ENCODE measurements around the gene CDIP1. TPM values are rescaled to one million over a fixed set of nuclear protein-coding genes. Genes with fewer than 3 reads are reported as not detected.

CDIP1 gene
- polyA plus RNA-seq (2011; rRNA removed), result 8.4 and 15.2 TPM in 2 replicates
- 5.6 and 6.9 TPM in 2 replicates for polyA minus RNA-seq (2011; rRNA and poly(A)+ RNA removed)

DNA sequence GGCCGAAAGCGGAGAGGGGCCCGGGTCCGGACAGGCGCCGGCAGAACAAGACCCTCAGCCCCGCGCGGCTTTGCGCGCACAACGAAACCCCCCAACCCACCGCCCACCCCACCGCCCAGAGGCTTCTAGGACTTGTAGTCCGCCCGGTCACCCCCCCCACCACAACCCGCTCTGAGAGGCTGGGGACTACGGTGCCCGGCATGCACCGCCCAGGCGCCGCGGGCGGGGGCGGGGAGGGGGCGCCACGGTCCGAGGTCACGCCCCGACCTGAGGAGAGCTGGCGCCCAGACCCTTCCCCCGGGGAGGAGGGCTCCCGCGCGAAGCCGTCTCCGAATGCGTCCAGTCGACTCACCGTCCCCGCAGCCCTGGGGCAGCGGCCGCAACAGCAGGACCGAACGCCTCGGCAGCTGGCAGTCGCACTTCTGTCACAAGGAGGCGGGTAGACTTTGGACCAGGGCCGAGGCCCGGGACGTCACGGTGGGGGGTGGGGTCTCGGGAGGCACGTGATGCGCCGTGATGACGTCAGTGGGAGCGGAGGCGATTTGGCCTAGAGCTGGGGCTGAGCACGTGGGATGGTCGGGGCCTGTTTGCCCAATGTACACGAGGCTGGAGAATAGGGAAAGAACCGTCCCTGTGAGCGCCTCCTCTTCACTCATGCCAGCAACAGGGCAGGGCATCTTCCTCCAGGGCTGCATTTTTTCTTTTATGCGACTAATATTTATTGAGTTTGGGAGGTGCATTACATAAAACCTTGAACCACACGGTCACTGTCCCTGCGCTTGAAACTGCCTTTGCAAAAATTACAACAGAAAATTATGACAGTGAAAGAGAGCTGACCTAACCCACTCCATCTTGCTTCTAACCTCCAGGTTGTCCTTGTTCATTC lies at the start of gene CDIP1:
Gene CDIP1, minus strand, starts transcription at position 424 of the 886 bp plus-strand sequence. CDS start 24,643 bp downstream, outside the sequence.
- H3K4me3 ChIP-seq (ENCODE audit: low read depth, low read length), result peak within 1 kb of the TSS; percentile 77
- ChIA-PET CTCF (interaction anchor here (0.6 to 2.0 kb wide), 7 partner anchors 9 to 111 kb away, joined by 3 to 6 read pairs (median 4); partner anchors contain the start of gene MGRN1), POLR2A (no interaction called here)
- DNase-seq (ENCODE audit: low read depth), result peak; percentile 64
- H3K36me3 ChIP-seq (ENCODE audit: control insufficient read depth, insufficient read depth, low read length), result no peaks in the 10 kb centered on the region
- no peaks in the 10 kb centered on the region for H3K27me3 ChIP-seq (ENCODE audit: control insufficient read depth, insufficient read depth, low read length)
- TF ChIP-seq, protein P1, sequence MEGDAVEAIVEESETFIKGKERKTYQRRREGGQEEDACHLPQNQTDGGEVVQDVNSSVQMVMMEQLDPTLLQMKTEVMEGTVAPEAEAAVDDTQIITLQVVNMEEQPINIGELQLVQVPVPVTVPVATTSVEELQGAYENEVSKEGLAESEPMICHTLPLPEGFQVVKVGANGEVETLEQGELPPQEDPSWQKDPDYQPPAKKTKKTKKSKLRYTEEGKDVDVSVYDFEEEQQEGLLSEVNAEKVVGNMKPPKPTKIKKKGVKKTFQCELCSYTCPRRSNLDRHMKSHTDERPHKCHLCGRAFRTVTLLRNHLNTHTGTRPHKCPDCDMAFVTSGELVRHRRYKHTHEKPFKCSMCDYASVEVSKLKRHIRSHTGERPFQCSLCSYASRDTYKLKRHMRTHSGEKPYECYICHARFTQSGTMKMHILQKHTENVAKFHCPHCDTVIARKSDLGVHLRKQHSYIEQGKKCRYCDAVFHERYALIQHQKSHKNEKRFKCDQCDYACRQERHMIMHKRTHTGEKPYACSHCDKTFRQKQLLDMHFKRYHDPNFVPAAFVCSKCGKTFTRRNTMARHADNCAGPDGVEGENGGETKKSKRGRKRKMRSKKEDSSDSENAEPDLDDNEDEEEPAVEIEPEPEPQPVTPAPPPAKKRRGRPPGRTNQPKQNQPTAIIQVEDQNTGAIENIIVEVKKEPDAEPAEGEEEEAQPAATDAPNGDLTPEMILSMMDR (IDR thresholded peaks at IDR 0.05; ENCODE audit: insufficient read depth, low read depth, low read length), result 0 out of 2 replicates have a peak, but pooled peaks have one; percentile 5

DNA sequence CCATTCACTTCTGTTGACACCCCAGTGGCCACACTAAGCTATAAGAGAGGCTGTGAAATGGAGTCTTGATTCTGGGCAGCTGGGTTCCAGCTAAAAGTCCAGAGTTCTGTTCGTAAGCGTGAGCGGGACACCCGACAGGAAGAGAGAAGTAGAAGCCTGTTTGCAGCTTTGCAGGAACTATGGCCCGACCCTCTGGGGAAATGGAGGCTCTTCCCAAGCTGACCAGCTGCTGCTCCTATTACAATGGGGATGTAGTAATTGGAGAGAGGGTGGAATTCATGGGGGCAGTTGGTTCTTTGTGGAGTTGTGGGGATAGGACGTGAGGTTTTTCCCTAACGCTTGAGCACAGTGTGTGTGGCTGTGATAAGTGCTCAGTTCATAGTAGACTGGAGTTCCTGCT lies 47.7 kb upstream of the CDIP1 start:
- no peak for DNase-seq (ENCODE audit: low read depth)
- POLR2A ChIA-PET, result no interaction called here
- H3K36me3 ChIP-seq (ENCODE audit: control insufficient read depth, insufficient read depth, low read length), result no peaks in the 10 kb centered on the region
- CTCF ChIA-PET, result interaction anchor here (0.7 to 3.4 kb wide), 19 partner anchors 11 to 86 kb away, joined by 3 to 33 read pairs (median 4); no protein-coding TSS in a partner anchor
- H3K4me3 ChIP-seq (ENCODE audit: low read depth, low read length), result no peak overlapping the region
- H3K27me3 ChIP-seq (ENCODE audit: control insufficient read depth, insufficient read depth, low read length), result peaks cover 1% of the 10 kb centered on the region; the same call in 1 of the 2 replicates
- TF ChIP-seq, protein P1 (IDR thresholded peaks at IDR 0.05; ENCODE audit: insufficient read depth, low read depth, low read length), result no peak

DNA sequence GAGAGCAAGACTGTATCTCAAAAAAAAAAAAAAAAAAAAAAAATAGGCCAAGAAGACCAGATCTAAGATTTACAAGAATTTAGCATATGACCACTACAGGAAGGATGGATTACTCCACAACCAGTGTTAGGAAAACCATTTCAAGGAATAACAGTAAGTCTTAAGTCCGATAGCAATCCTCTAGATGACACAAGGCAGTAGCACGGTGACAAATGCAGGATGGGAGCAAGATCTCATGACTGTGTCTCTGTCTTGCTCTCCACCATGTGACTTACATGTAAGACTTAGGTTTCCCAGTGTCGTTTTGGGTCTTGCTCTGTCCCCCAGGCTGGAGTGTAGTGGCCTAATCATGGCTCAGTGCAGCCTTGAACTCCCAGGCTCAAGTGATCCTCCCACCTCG lies 45.3 kb upstream of the CDIP1 start:
- CTCF ChIA-PET, result interaction anchor here (2.5 to 3.4 kb wide), 3 partner anchors 11 to 77 kb away, joined by 12 to 33 read pairs (median 23); no protein-coding TSS in a partner anchor

DNA sequence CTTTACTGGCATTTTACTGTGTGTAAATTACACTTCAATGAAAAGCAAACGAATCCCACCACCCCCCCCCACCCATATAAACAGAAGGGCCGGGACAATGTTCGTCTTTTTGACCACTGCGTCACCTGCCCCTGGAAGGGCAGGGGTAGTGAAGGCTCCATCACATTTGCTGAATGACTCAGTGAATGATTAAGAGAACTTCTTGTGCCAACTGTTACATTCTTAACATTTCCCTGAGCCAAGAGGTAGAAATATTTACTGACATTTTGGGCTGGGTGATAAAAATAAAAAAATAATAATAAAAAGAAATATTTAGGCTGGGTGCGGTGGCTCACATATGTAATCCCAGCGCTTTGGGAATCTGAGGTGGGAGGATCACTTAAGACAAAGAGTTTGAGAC lies 41.7 kb upstream of the CDIP1 start:
- no peaks in the 10 kb centered on the region for H3K36me3 ChIP-seq (ENCODE audit: control insufficient read depth, insufficient read depth, low read length)
- TF ChIP-seq, protein P1 (IDR thresholded peaks at IDR 0.05; ENCODE audit: insufficient read depth, low read depth, low read length), result no peak
- no peak overlapping the region for H3K4me3 ChIP-seq (ENCODE audit: low read depth, low read length)
- no peak for DNase-seq (ENCODE audit: low read depth)
- ChIA-PET POLR2A (interaction anchor here (0.6 kb wide), 1 partner anchor 32 kb away, joined by 3 read pairs; no protein-coding TSS in a partner anchor), CTCF (no interaction called here)
- H3K27me3 ChIP-seq (ENCODE audit: control insufficient read depth, insufficient read depth, low read length), result no peaks in the 10 kb centered on the region; the same call in 1 of the 2 replicates

More for the DNA sequence above, 45.3 kb upstream of the CDIP1 start:
- no peak for DNase-seq (ENCODE audit: low read depth)
- POLR2A ChIA-PET, result no interaction called here
- Histone ChIP-seq H3K36me3 (ENCODE audit: control insufficient read depth, insufficient read depth, low read length) (no peaks in the 10 kb centered on the region), H3K27me3 (ENCODE audit: control insufficient read depth, insufficient read depth, low read length) (peaks cover 1% of the 10 kb centered on the region; the same call in 1 of the 2 replicates), H3K4me3 (ENCODE audit: low read depth, low read length) (no peak overlapping the region)
- TF ChIP-seq, protein P1 (IDR thresholded peaks at IDR 0.05; ENCODE audit: insufficient read depth, low read depth, low read length), result no peak

DNA sequence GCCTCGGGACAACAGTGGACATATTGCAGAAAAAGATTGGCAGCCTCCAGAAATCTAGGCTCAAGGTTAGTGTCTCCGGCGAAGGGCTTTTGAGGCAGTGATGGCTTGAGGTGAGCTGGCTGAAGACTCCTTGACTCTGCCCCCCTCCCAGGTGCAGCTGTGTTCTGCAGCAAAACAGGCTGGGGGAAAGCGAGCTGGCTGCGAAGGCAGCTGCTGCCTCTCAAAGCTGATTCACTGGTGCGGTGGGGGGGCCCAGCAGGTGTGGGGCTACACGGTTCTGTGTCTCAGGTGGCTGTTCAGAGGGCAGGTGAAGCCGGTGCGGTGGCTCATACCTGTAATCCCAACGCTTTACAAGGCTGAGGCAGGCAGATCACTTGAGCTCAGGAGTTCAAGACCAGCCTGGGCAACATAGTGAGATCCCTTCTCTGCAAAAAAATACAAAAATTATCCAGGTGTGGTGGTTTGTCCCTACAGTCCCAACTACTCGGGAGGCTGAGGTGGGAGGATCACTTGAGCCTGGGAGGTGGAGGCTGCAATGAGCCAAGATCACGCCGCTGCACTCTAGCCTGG lies 40.5 kb upstream of the CDIP1 start:
- H3K27me3 ChIP-seq (ENCODE audit: control insufficient read depth, insufficient read depth, low read length), result no peaks in the 10 kb centered on the region; the same call in 1 of the 2 replicates
- ChIA-PET CTCF (interaction anchor here (1.1 kb wide), 1 partner anchor 14 kb away, joined by 3 read pairs; no protein-coding TSS in a partner anchor), POLR2A (no interaction called here)
- no peak for DNase-seq (ENCODE audit: low read depth)
- H3K36me3 ChIP-seq (ENCODE audit: control insufficient read depth, insufficient read depth, low read length), result no peaks in the 10 kb centered on the region
- TF ChIP-seq, protein P1 (IDR thresholded peaks at IDR 0.05; ENCODE audit: insufficient read depth, low read depth, low read length), result no peak
- H3K4me3 ChIP-seq (ENCODE audit: low read depth, low read length), result no peak overlapping the region
